ENCODE measurements around the gene HHAT. TPM values are rescaled to one million over a fixed set of nuclear protein-coding genes. Genes with fewer than 3 reads are reported as not detected.

Gene HHAT
- total and polyA plus RNA-seq, 2 donors (not counting 3 experiments of a cell fraction or from before 2014, with no cell fraction given): 2.4 to 4.3 TPM

GRCh38 chr1:210437781-210438180 lies 109.1 kb downstream of the HHAT start:
- Histone ChIP-seq H3K27ac (ENCODE audit: insufficient read depth, low read depth, low read length) (no peak overlapping the region), H3K36me3 (ENCODE audit: control insufficient read depth in 2 of 2, extremely low read depth in 1 of 2, insufficient read depth in 2 of 2, low read length in 2 of 2) (no peaks in the 10 kb centered on the region), H3K27me3 (ENCODE audit: control insufficient read depth in 2 of 2, insufficient read depth in 2 of 2, low read length in 2 of 2) (no peaks in the 10 kb centered on the region), H3K4me3 (replicated peaks in 1 of 3; ENCODE audit: insufficient read depth in 1 of 3, low read depth in 1 of 3, low read length in 3 of 3) (no peak overlapping the region), H3K9me1 (replicated peaks; ENCODE audit: control insufficient read depth, extremely low read depth, insufficient read depth, low read length) (no peaks in the 10 kb centered on the region), H3K4me2 (ENCODE audit: insufficient read depth, low read length) (no peak overlapping the region), H4K20me1 (replicated peaks; ENCODE audit: control insufficient read depth, extremely low read depth, insufficient read depth, low read length) (no peaks in the 10 kb centered on the region), H3K9ac (replicated peaks; ENCODE audit: extremely low read depth, insufficient read depth, low read length) (no peak overlapping the region), H3K4me1 (ENCODE audit: control insufficient read depth, extremely low read depth, insufficient read depth, low read length) (peaks cover 14% of the 10 kb centered on the region), H2AFZ (ENCODE audit: low read depth, low read length) (no peak overlapping the region), H3K79me2 (ENCODE audit: control insufficient read depth, insufficient read depth, low read length) (no peaks in the 10 kb centered on the region), H3K9me3 (replicated peaks; ENCODE audit: control insufficient read depth, insufficient read depth, low read length) (no peaks in the 10 kb centered on the region)
- BruUV-seq (replicated peaks): no TSS peak
- DNase-seq (ENCODE audit: low read depth, low spot score) (no peak), FAIRE-seq (no peak)
- ChIA-PET CTCF (no interaction called here), POLR2A (interaction anchor here (0.6 to 0.8 kb wide), 2 partner anchors 59 to 106 kb away, joined by 3 read pairs; no protein-coding TSS in a partner anchor)
- intact Hi-C loops (cut with micrococcal nuclease): no loop called here
- dilution Hi-C loops (cut with MboI; ENCODE audit: extremely low pct_ligation_motif_present, low sequenced_read_pairs): no loop called here
- TF ChIP-seq JUN (IDR thresholded peaks at IDR 0.05; ENCODE audit: borderline replicate concordance, insufficient read depth, insufficient read length, low read depth): no peak
- TF ChIP-seq EZH2 (IDR thresholded peaks at IDR 0.05; ENCODE audit: borderline replicate concordance, low read depth, low read length, severe bottlenecking): no peak
- no peak for TF ChIP-seq CTCF (IDR thresholded peaks at IDR 0.05; ENCODE audit: extremely low read depth in 1 of 2, insufficient read depth in 1 of 2, low read depth in 1 of 2, low read length in 2 of 2)
- TF ChIP-seq GATA2 (IDR thresholded peaks at IDR 0.05; ENCODE audit: insufficient read depth, insufficient read length, low read depth, low read length): no peak
- no peak for TF ChIP-seq POLR2AphosphoS5 (IDR thresholded peaks at IDR 0.05; ENCODE audit: insufficient read depth, low read depth, low read length)
- no peak for TF ChIP-seq MAX (IDR thresholded peaks at IDR 0.05; ENCODE audit: insufficient read depth, insufficient read length)
- no peak for TF ChIP-seq FOS (IDR thresholded peaks at IDR 0.05; ENCODE audit: borderline replicate concordance, insufficient read depth, low read length)
- no peak for TF ChIP-seq POLR2A (IDR thresholded peaks at IDR 0.05; ENCODE audit: low read depth, low read length)
- no peak for TF ChIP-seq MYC (IDR thresholded peaks at IDR 0.05; ENCODE audit: low read depth, low read length)
